Prostate gland (tissue), 2 donors: Measurements from ENCODE around the gene GALNTL6. TPM values are rescaled to one million over a fixed set of nuclear protein-coding genes. Genes with fewer than 3 reads are reported as not detected.

Source experiments
- DNase-seq: peaks from one replicate; pipeline ENCODE4 v3.0.0-alpha.2; 2019; ENCODE audit warnings: low spot score
- H3K27ac ChIP-seq, 2 donors: fragments of 200-600 bp; sonication (generic); 2 replicates each; pipeline ENCODE4 v1.5.1; 2017 to 2019
- H3K27me3 ChIP-seq: fragments of 200-600 bp; sonication (generic); replicated peaks from 2 replicates; pipeline ENCODE4 v1.5.1; 2019; ENCODE audit not compliant: insufficient read depth
- H3K36me3 ChIP-seq, 2 donors: fragments of 200-600 bp; sonication (generic); 1 replicate in 1 of 2; 2 replicates in 1 of 2; pipeline versions ENCODE4 v1.5.1 to v1.8.1; 2017 to 2019
- H3K4me1 ChIP-seq: fragments of 200-600 bp; sonication (generic); replicated peaks from 2 replicates; pipeline ENCODE4 v1.5.1; 2019
- H3K4me3 ChIP-seq, 2 donors: fragments of 200-600 bp; sonication (generic); 2 replicates each; pipeline ENCODE4 v1.5.1; 2017 to 2019
- H3K9me3 ChIP-seq: fragments of 200-600 bp; sonication (generic); 2 replicates; pipeline ENCODE4 v1.5.1; 2017
- CTCF ChIP-seq, 4 experiments: fragments of 200-600 bp in 2 of 4; fragments of 450-650 bp in 2 of 4; sonication (generic) in 2 of 4; IDR thresholded peaks; 1 replicate in 3 of 4; 2 replicates in 1 of 4; pipeline ENCODE4 v1.5.1; 2016 to 2019; ENCODE audit warnings: antibody characterized with exemption in 4 of 4, mild to moderate bottlenecking in 2 of 4, moderate library complexity in 2 of 4
- POLR2A ChIP-seq: fragments of 450-650 bp; IDR thresholded peaks from one replicate; pipeline ENCODE4 v1.6.1; 2016; ENCODE audit warnings: antibody characterized with exemption, mild to moderate bottlenecking
- POLR2AphosphoS5 ChIP-seq: sonication (generic); formaldehyde crosslinking; IDR thresholded peaks from one replicate; pipeline ENCODE4 v1.6.1; 2017; ENCODE audit warnings: antibody characterized with exemption
- WGBS: methylation state at CpG from one replicate; pipeline ENCODE4 v1.1.5; 2018; 5-methylcytosine and 5-hydroxymethylcytosine counted together
- intact Hi-C: fragments of 100-400 bp; cut with DNase I; formaldehyde crosslinking; loops from one replicate; pipeline ENCODE4 v1.14.2; 2022
- total RNA-seq, 2 donors: library from RNA; depleted of rRNA; stranded (reverse); fragments of >200 nt; gene quantifications; one replicate each; pipeline ENCODE4 v1.1.0, GENCODE V29; 2016

The GALNTL6 gene
- total RNA-seq, 2 donors from 2014 or later = 0.23 to 0.85 TPM

DNA sequence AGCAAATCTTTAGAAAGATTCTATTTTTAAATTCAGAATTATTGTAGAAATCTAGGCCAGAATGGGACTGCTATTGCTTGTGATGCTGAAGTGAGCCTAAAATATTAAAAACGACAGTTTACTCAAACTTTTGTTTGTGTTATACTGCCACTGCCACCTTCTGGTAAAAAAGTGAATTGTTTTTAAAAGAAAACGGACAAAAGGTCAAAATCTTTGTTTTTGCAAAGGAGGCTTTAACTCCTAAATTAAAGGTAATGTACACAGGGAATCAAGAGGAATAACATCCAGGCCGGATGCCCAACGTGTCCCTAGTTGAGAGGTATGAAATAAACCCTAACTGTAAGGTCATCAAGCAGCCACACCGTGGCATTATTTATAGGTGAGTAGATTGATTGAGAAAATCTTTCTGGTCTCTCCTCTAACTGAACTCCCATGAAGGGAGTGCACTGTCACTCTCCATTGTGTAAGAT, 1017.1 kb downstream of the GALNTL6 start:
- H3K27me3 ChIP-seq = no peaks in the 10 kb centered on the region
- H3K4me1 ChIP-seq = no peaks in the 10 kb centered on the region
- H3K4me3 ChIP-seq = no peak overlapping the region
- intact Hi-C loops = no loop called here
- H3K27ac ChIP-seq = no peak overlapping the region
- 12% methylated on average over 5 of the region's 5 CpGs for WGBS
- DNase-seq = no peak
- TF ChIP-seq POLR2A (no peak), CTCF (IDR thresholded peaks at IDR 0.05) (peak; percentile 15 to 72 (median 50)), POLR2AphosphoS5 (no peak)
- H3K36me3 ChIP-seq = no peaks in the 10 kb centered on the region
- no peaks in the 10 kb centered on the region for H3K9me3 ChIP-seq

- Histone ChIP-seq H3K4me3 (no peak overlapping the region), H3K36me3 (no peaks in the 10 kb centered on the region), H3K9me3 (no peaks in the 10 kb centered on the region), H3K27me3 (no peaks in the 10 kb centered on the region), H3K4me1 (no peaks in the 10 kb centered on the region), H3K27ac (no peak overlapping the region)
- TF ChIP-seq POLR2AphosphoS5 (no peak), CTCF (IDR thresholded peaks at IDR 0.05) (no peak), POLR2A (no peak)
- 90% methylated on average over 3 of the region's 3 CpGs for WGBS
- DNase-seq = no peak
- intact Hi-C loops = no loop called here
These were observed 1023.5 kb downstream of the GALNTL6 start for GRCh38 chr4:172836661-172837060.

DNA sequence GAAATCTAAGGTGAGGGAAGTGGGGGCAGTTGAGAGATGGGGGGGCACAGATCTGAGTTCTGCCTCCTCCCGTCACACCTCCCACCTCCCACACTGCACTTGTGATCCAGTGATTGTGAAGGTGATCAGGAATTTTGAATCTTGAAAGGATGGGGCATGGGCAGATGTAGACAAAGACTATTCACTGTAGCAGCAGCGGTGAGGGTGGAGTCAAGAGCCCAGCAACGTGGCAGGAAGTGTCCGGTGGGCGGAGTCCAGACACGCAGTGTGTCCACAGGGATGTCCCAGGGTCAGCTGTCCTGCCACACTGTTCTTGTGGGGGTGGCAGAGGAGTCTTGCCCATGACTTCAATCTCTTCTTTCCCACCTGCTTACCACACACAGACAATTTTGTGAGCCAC, 1024.9 kb downstream of the GALNTL6 start:
- Histone ChIP-seq H3K9me3 (no peaks in the 10 kb centered on the region), H3K36me3 (no peaks in the 10 kb centered on the region), H3K4me3 (no peak overlapping the region), H3K4me1 (no peaks in the 10 kb centered on the region), H3K27me3 (no peaks in the 10 kb centered on the region), H3K27ac (no peak overlapping the region)
- WGBS = 74% methylated on average over 6 of the region's 6 CpGs
- DNase-seq = no peak
- no peak for TF ChIP-seq POLR2A
- TF ChIP-seq POLR2AphosphoS5 = no peak
- TF ChIP-seq CTCF (IDR thresholded peaks at IDR 0.05) = no peak
- intact Hi-C loops = no loop called here

GRCh38 chr4:172838943-172839342, 1025.7 kb downstream of the GALNTL6 start:
- 72% methylated on average over 3 of the region's 3 CpGs for WGBS
- no peak overlapping the region for H3K27ac ChIP-seq

More at GRCh38 chr4:172838943-172839342, 1025.7 kb downstream of the GALNTL6 start:
- H3K4me1 ChIP-seq = no peaks in the 10 kb centered on the region
- TF ChIP-seq POLR2AphosphoS5 (no peak), POLR2A (no peak), CTCF (IDR thresholded peaks at IDR 0.05) (no peak)
- no peaks in the 10 kb centered on the region for H3K36me3 ChIP-seq
- intact Hi-C loops = no loop called here
- no peaks in the 10 kb centered on the region for H3K9me3 ChIP-seq
- H3K27me3 ChIP-seq = no peaks in the 10 kb centered on the region
- no peak overlapping the region for H3K4me3 ChIP-seq
- no peak for DNase-seq
